LNCAP (cell line): Measurements from ENCODE around the gene PPCDC.

Source experiments
- TF ChIP-seq, protein P1 (sequence below): fragments of 450-650 bp; IDR thresholded peaks from 2 replicates; pipeline ENCODE4 v1.5.1; 2017; ENCODE audit warnings: mild to moderate bottlenecking

PPCDC gene

DNA sequence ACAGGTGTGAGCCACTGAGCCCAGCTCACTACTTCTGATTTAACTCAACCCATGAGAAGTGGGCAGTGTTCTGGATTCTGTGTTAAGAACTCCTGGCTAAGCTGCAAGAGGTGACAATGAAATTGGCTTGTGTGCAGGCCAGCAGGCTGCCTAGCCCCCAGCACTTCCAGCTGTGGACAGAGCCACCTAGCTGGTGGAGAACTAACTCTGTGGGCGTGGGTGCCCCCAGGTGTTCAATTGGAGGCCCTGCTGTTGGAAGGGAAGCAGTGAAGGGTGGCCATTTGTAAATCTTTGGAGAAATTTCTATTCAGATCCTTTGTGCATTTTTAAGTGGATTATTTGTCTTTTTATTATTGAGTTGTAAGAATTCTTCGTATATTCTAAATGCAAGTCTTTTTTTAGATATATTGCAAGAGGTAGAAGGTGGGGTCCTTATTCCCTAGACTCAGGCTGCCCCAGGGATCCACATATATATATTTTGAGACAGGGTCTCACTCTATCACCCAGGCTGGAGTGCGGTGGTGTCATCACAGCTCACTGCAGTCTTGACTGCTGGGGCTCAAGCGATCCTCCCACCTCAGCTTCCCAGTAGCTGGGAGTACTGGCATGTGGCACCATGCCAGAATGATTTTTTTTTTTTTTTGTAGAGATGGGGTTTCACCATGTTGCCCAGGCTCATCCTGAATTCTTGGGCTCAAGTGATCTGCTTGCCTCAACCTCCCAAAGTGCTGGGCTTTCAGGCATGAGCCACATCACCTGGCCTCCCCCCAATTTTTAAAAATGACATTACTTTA lies 35.2 kb upstream of the PPCDC start:
- TF ChIP-seq, protein P1, sequence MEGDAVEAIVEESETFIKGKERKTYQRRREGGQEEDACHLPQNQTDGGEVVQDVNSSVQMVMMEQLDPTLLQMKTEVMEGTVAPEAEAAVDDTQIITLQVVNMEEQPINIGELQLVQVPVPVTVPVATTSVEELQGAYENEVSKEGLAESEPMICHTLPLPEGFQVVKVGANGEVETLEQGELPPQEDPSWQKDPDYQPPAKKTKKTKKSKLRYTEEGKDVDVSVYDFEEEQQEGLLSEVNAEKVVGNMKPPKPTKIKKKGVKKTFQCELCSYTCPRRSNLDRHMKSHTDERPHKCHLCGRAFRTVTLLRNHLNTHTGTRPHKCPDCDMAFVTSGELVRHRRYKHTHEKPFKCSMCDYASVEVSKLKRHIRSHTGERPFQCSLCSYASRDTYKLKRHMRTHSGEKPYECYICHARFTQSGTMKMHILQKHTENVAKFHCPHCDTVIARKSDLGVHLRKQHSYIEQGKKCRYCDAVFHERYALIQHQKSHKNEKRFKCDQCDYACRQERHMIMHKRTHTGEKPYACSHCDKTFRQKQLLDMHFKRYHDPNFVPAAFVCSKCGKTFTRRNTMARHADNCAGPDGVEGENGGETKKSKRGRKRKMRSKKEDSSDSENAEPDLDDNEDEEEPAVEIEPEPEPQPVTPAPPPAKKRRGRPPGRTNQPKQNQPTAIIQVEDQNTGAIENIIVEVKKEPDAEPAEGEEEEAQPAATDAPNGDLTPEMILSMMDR: peak; percentile 29; the same call in 1 of the 2 replicates

DNA sequence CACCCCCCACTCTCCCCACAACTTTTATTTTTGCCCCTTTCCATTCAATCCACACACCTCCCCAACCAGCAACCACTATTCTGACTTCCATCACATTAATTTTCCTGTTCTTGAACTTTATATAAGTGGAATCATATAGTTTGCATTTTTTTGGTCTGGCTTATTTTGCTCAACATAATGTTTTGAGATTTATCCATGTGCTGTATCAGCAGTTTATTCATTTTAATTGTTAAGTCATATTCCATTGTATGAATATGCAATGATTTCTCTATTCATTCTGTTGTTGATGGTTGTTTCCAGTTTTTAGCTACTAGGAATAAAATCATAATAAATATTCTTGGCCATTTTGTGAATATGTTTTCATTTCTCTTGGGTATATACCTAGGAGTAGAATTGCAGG lies 33.9 kb upstream of the PPCDC start:
- TF ChIP-seq, protein P1: no peak

DNA sequence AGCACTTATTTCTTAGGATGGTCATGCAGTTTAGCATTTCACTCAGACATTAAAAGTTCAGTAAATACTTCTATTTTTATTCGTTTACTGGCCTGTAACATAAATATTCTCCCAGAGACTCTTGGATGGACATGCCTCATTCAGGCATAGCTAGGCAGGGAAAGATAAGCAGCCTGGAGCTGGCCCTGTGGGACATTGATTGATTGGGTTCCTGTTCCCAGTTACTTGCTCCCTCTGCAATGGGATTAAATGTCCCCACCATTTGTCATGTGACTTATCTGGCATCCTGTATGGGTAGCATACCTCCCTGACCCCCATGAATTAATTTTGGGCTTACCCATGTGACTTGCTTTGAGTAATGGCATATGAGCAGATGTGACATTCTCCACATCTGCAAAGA lies 30.8 kb upstream of the PPCDC start:
- TF ChIP-seq, protein P1: no peak

DNA sequence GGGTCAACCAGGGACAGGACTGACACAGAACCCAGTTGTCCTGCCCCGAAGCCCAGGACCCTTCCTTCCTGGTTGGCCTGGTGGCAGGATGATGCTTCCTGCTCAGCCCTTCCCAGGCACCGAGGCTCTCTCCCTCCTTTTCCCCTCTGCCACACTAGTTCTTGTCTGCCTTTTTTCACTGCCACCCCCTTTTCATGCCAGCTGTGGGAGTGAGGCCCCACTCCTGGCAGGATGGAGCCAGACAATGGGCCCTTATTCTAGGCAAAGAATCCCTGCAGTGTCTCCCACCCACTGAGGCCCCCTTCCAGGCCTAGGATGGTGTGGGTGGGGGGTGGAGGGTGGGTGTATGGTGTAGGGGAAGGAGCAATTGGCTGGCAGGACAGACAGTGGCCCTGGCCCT lies 29.2 kb upstream of the PPCDC start:
- TF ChIP-seq, protein P1: no peak

DNA sequence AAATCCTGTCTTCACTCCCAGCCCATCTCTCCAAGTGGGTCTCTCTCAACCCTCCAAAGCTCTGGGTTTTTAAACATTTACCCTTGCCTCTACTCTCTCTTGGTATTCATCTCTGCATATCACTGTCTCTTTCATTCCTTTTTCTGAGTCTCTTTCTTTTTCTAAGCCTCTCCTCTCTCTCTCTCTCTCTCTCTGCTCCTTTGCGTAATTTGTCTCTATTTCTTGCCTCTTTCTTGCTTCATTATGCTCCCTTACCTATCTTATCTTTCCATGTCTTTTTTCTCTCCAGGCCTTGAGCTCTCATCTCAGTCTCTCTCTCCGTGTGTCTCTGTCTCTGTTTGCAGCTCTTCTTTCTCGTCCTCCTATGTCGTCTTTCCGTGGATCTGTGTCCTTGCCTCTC lies 28.7 kb upstream of the PPCDC start:
- TF ChIP-seq, protein P1: no peak

DNA sequence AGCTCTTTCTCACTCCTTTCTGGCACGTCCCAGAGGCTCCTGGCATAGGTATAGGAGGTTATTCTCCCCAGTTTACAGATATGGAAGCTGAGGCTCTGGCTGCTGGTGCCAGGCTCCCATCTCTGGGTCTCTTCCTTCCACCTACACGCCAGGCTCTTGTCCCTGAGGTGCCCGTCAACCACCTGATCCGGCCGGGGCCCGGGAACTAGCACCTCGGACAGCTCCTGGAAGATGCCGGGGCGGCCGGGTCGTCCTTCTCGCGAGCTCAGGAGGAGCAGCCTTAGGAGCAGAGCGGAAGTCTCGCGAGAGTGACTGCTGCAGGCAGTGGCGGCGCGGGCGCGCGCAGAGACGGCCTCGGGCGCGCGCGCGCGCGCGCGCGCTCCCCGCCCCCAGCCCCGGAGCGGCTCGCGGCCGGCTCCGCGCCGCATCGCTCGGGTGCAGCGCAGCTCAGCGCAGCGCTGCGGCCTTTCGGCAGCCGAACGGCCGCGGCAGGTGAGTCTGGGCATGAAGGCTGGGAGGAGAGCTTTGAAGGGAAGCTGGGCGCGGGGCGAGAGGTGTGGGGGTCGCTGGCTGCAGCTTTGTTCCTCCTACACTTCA lies 28.1 kb upstream of the PPCDC start, which contains the start of gene SCAMP5:
Gene SCAMP5 (plus strand): TSS at position 382 of the 597 bp plus-strand sequence. CDS start 16,277 bp downstream, outside the sequence.
- TF ChIP-seq, protein P1: no peak

DNA sequence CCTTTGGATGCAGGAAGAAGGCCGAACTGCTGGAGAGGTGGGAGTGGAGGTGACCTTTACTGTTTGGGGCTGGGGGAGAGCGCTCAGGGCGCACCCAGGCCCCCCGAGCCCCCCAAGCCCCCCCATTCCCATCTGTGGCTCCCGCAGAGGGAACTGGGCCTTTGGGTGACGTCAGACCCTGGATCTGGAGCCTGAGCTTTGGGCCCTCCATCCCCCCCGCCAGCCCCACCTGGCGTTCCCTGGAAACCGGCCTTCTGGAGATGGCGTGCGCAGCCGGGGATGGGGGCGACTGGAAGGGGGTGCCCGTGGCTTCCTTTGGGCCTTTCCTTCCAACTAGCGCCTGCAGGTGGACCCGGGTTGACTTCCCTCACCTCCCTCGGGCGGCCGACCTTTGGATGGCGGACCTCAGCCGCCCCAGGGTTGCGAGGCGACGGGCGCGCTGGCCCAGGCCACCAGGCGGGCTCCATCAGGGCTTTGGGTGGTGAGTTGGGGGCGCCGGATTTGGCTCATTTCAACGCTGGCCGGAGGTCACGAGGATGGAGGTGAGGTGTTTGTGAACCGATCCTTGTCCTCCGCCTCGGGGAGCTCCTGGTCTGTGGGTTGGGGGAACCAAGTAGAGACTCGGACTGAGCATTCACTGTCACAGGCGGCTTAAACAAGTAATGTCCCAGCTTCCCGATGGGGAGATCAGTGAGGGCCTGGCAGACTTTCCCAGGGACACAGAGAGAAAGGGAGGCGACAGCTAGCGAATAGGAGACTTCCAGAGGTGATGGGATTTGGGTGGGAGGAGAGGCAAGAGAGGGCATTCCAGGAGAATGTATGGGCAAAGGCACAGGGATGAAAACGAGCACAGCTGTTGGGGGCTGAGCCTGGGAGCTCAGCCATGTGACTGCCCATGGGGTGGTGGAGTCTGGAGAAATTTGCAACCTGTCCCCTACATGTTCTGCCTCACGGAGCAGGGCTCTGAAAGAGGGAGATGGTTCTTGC lies 27.3 kb upstream of the PPCDC start:
- TF ChIP-seq, protein P1: no peak
